GM19025 (cell line): Measurements from ENCODE around the gene PSPN.

Experiments
- ATAC-seq: cut with Tn5 transposase; IDR thresholded peaks from one replicate; pipeline ENCODE4 v1.9.1; 2021; ENCODE audit warnings: mild to moderate bottlenecking, low read depth, moderate library complexity; ENCODE audit not compliant: unreplicated experiment

Gene PSPN

GRCh38 chr19:6334490-6335285 is 41.0 kb downstream of the PSPN start:
- ATAC-seq = no peak

GRCh38 chr19:6333439-6333838 is 42.3 kb downstream of the PSPN start, which contains the start of gene ACER1:
ACER1 (minus strand) TSS chr19:6333612; CDS start chr19:6333551, 61 bp downstream.
- ATAC-seq = no peak

- no peak for ATAC-seq
Measured at GRCh38 chr19:6326815-6327214, 48.9 kb downstream of the PSPN start.

- ATAC-seq = no peak
Measured at GRCh38 chr19:6325614-6326013, 50.1 kb downstream of the PSPN start.
